GM21360 (cell line): Measurements from ENCODE around the gene KCNAB2.

ENCODE experiments used
- ATAC-seq: cut with Tn5 transposase; IDR thresholded peaks from one replicate; pipeline ENCODE4 v1.9.1; 2021; ENCODE audit warnings: mild to moderate bottlenecking, moderate library complexity; ENCODE audit not compliant: unreplicated experiment

Gene KCNAB2

GRCh38 chr1:6094801-6095505 lies 49.3 kb downstream of the KCNAB2 start:
- no peak for ATAC-seq

GRCh38 chr1:6095511-6096242 lies 50.0 kb downstream of the KCNAB2 start:
- no peak for ATAC-seq

GRCh38 chr1:6096243-6097116 lies 50.8 kb downstream of the KCNAB2 start:
- no peak for ATAC-seq

GRCh38 chr1:6097117-6097595 lies 51.5 kb downstream of the KCNAB2 start:
- no peak for ATAC-seq

GRCh38 chr1:6097824-6098223 lies 52.1 kb downstream of the KCNAB2 start:
- no peak for ATAC-seq

GRCh38 chr1:6098303-6099215 lies 52.9 kb downstream of the KCNAB2 start:
- no peak for ATAC-seq

- ATAC-seq: no peak
These were observed 53.6 kb downstream of the KCNAB2 start for GRCh38 chr1:6099297-6099696.

GRCh38 chr1:6099787-6100765 lies 54.4 kb downstream of the KCNAB2 start:
- ATAC-seq: no peak

- no peak for ATAC-seq
These were observed 55.4 kb downstream of the KCNAB2 start for GRCh38 chr1:6100861-6101783.

- ATAC-seq: no peak
These were observed 56.3 kb downstream of the KCNAB2 start for GRCh38 chr1:6101826-6102531.

- no peak for ATAC-seq
These were observed 56.8 kb downstream of the KCNAB2 start for GRCh38 chr1:6102532-6102845.

GRCh38 chr1:6103111-6103853 lies 57.6 kb downstream of the KCNAB2 start:
- no peak for ATAC-seq

- ATAC-seq: no peak
These were observed 58.3 kb downstream of the KCNAB2 start for GRCh38 chr1:6103854-6104530.

GRCh38 chr1:6104631-6105030 lies 58.9 kb downstream of the KCNAB2 start:
- ATAC-seq: no peak

- no peak for ATAC-seq
These were observed 59.6 kb downstream of the KCNAB2 start for GRCh38 chr1:6105218-6105679.

- ATAC-seq: no peak
These were observed 60.1 kb downstream of the KCNAB2 start for GRCh38 chr1:6105763-6106162.
